Nephron (organoid): ENCODE measurements around the gene PSAP.

Experiments used
- H3K27ac Mint-ChIP-seq, 3 experiments: 2 replicates each; pipeline ENCODE4 v1.8.0; 2020; ENCODE audit warnings: mixed read lengths in 3 of 3, mild to moderate bottlenecking in 2 of 3, moderate library complexity in 1 of 3
- H3K27me3 Mint-ChIP-seq: 2 replicates; pipeline ENCODE4 v1.8.0; 2021; ENCODE audit warnings: low read depth, mild to moderate bottlenecking, moderate library complexity, mixed read lengths
- H3K36me3 Mint-ChIP-seq: 2 replicates; pipeline ENCODE4 v1.8.0; 2020; ENCODE audit warnings: low read depth, mixed read lengths
- H3K4me1 Mint-ChIP-seq: 2 replicates; pipeline ENCODE4 v1.8.0; 2020; ENCODE audit warnings: mixed read lengths
- H3K4me3 Mint-ChIP-seq, 3 experiments: 2 replicates each; pipeline ENCODE4 v1.8.0; 2020; ENCODE audit warnings: mild to moderate bottlenecking in 3 of 3, mixed read lengths in 3 of 3, moderate library complexity in 2 of 3
- H3K9me3 Mint-ChIP-seq: 2 replicates; pipeline ENCODE4 v1.8.0; 2020; ENCODE audit warnings: mixed read lengths
- TF ChIP-seq, protein P1 (sequence below), 3 experiments: fragments of 200-600 bp; sonication (generic); IDR thresholded peaks; one replicate each; pipeline ENCODE4 v1.5.0; 2021; ENCODE audit warnings: antibody characterized with exemption in 3 of 3; ENCODE audit not compliant: unreplicated experiment in 3 of 3

The PSAP gene

DNA sequence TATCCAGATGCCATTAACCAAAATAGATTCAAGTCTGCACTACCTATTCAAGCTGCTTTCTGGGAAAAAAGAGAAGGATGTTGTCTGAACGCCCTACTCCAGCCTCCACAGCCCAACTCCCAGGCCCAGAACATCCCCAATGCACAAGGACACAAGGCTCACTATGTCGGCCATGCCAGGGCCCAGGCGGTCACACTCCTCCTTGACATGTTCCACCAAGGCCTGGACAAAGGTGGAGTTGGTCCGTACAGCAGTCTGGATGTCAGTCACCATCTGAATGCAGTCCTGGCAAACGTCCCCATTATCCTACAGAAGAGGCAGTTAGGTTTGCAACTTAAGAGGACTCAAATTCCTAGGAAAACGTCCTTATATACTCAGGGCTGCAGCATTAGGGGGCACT lies 23.2 kb downstream of the PSAP start:
- H3K9me3 Mint-ChIP-seq = no peaks in the 10 kb centered on the region
- peaks cover 63% of the 10 kb centered on the region for H3K36me3 Mint-ChIP-seq
- H3K27me3 Mint-ChIP-seq = no peaks in the 10 kb centered on the region
- H3K4me3 Mint-ChIP-seq = no peak overlapping the region
- TF ChIP-seq, protein P1, sequence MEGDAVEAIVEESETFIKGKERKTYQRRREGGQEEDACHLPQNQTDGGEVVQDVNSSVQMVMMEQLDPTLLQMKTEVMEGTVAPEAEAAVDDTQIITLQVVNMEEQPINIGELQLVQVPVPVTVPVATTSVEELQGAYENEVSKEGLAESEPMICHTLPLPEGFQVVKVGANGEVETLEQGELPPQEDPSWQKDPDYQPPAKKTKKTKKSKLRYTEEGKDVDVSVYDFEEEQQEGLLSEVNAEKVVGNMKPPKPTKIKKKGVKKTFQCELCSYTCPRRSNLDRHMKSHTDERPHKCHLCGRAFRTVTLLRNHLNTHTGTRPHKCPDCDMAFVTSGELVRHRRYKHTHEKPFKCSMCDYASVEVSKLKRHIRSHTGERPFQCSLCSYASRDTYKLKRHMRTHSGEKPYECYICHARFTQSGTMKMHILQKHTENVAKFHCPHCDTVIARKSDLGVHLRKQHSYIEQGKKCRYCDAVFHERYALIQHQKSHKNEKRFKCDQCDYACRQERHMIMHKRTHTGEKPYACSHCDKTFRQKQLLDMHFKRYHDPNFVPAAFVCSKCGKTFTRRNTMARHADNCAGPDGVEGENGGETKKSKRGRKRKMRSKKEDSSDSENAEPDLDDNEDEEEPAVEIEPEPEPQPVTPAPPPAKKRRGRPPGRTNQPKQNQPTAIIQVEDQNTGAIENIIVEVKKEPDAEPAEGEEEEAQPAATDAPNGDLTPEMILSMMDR (IDR thresholded peaks at IDR 0.05; ENCODE audit: unreplicated experiment in 3 of 3) = no peak
- no peak overlapping the region for H3K27ac Mint-ChIP-seq
- no peaks in the 10 kb centered on the region for H3K4me1 Mint-ChIP-seq

DNA sequence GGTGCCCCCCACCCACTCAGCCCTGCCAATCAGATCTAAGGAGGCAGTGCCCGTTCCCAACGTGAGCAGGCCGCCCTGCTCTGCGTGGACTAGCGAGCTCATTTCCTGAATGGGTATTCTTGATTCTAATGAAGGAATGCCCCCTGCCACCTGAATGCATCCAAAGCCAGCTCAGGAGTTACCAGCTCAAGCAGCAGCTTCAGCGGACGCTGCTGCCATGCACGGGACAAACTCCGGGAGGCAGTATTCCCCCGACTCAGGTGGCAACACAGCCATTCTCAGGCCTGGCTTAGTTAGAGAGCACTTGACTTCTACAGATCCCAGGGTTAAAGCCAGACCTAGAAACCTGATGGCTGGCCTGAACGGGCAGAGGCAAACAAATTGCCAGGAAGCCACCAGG lies 25.8 kb downstream of the PSAP start:
- no peak overlapping the region for H3K4me3 Mint-ChIP-seq
- no peak overlapping the region for H3K27ac Mint-ChIP-seq
- H3K9me3 Mint-ChIP-seq = no peaks in the 10 kb centered on the region
- H3K27me3 Mint-ChIP-seq = no peaks in the 10 kb centered on the region
- TF ChIP-seq, protein P1 (IDR thresholded peaks at IDR 0.05; ENCODE audit: unreplicated experiment in 3 of 3) = no peak
- no peaks in the 10 kb centered on the region for H3K4me1 Mint-ChIP-seq
- peaks cover 65% of the 10 kb centered on the region for H3K36me3 Mint-ChIP-seq

DNA sequence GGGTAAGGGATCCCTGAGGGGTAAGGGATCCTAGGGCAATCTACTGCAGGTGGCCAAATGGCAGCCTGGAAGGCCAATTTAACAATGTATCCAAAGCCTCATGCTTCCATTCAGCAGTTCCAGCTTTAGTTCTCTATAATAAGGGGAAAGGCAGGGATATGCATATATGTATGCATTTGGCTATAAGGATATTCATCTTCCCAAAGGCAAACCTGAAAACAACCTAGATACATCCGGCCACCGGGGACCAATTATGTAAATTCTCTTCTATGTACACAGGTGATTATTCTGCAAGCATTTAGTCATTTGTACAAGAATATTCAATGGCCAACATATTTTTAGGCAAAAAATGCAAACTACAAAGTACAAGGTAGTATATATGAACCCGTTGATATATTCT lies 26.7 kb downstream of the PSAP start:
- Mint-ChIP-seq H3K9me3 (no peaks in the 10 kb centered on the region), H3K4me3 (no peak overlapping the region), H3K4me1 (no peaks in the 10 kb centered on the region), H3K27me3 (no peaks in the 10 kb centered on the region), H3K36me3 (peaks cover 64% of the 10 kb centered on the region), H3K27ac (no peak overlapping the region)
- TF ChIP-seq, protein P1 (IDR thresholded peaks at IDR 0.05; ENCODE audit: unreplicated experiment in 3 of 3) = no peak

DNA sequence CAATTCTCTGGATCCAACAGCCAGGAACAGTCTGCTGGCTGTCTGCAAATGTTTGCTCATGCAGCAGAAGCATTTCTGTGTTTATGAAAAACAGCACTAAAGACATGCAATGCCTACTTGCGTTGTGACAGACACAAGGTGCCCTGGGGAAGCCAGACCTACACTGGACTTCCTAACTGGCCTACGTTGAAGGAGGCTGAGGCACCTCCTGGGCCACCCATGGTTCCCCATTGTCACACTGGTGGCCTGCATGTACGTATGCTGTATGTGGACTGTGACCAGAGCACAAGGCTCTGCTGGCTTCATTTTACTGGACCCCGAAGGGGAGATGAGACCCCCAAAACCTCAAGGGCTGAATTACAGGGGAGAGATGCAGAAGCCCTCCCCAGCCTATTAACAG lies 27.7 kb downstream of the PSAP start:
- no peaks in the 10 kb centered on the region for H3K4me1 Mint-ChIP-seq

DNA sequence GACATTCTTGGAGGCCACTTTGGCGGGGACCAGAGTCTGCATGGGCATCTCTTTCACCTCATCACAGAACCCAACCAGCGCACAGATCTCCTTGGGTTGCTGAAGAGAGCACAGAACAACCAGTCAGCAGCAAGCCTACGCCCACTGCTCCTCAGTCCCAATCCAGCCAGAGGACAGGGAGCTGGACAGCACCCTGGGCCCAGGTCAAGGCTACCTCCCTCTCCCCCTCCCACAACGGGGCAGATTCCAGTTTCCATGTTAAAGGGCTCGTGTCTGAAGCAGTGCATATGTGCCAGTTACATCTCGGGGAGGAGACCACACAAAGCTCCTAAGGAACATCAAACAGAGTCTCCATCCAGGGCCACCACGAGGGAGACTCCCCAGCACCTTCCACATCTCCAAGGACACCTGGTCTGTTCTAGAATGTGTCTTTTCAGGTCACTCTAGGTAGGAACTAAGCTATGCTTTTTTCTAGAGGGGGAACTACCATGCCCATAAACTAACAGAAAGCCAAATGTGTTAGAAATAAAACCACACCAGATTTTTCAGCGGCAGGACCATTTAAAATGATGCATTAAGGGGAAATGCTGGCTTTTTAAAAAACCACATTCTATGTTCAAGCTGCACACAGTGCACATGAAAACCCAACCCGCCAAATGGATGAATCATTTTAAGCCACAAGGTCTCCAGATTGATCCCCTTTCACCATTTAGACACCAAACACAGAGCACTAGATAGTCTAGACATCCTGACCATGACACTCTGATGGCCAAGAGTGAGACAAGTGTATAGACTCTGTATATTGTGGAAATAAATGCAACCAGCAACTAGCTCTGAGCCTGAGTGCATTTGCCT lies 28.9 kb downstream of the PSAP start:
- Mint-ChIP-seq H3K27ac (no peak overlapping the region), H3K4me3 (no peak overlapping the region), H3K9me3 (no peaks in the 10 kb centered on the region), H3K27me3 (no peaks in the 10 kb centered on the region), H3K4me1 (no peaks in the 10 kb centered on the region), H3K36me3 (peaks cover 72% of the 10 kb centered on the region)
- TF ChIP-seq, protein P1 (IDR thresholded peaks at IDR 0.05; ENCODE audit: unreplicated experiment in 3 of 3) = no peak

More for the DNA sequence above, 27.7 kb downstream of the PSAP start:
- H3K27ac Mint-ChIP-seq = no peak overlapping the region
- no peaks in the 10 kb centered on the region for H3K27me3 Mint-ChIP-seq
- H3K36me3 Mint-ChIP-seq = peaks cover 67% of the 10 kb centered on the region
- no peak overlapping the region for H3K4me3 Mint-ChIP-seq
- H3K9me3 Mint-ChIP-seq = no peaks in the 10 kb centered on the region
- TF ChIP-seq, protein P1 (IDR thresholded peaks at IDR 0.05; ENCODE audit: unreplicated experiment in 3 of 3) = no peak

DNA sequence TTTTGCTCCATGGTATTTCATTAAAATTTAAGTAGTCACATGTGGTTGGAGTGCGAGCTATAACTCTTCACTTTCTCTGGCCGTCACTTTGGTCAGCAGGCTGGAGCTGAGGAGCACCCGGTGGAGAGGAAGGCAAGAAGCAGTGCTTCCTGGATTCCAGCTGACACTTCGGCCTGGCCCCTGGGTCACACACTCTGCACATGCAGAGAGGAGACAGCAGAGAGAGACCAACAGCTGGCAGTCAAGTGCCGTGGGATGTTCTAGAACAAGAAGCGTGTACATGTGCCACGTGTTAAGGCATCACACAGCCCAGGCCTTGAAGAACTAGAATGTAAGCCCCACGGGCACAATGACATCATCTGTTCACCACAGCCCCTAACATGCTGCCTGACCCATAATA lies 30.1 kb downstream of the PSAP start:
- Mint-ChIP-seq H3K27me3 (no peaks in the 10 kb centered on the region), H3K27ac (no peak overlapping the region), H3K4me3 (no peak overlapping the region), H3K9me3 (no peaks in the 10 kb centered on the region), H3K36me3 (peaks cover 77% of the 10 kb centered on the region), H3K4me1 (no peaks in the 10 kb centered on the region)
- TF ChIP-seq, protein P1 (IDR thresholded peaks at IDR 0.05; ENCODE audit: unreplicated experiment in 3 of 3) = no peak
